HL-60/S4 (cell line): Measurements from ENCODE around the gene SRRM3.
"Not testable (repeated sequence)": the region's sequence is repeated elsewhere in the genome, so short reads cannot be mapped to it uniquely, and the experiment has no call there.

ENCODE experiments used
- in situ Hi-C: fragments of 300-500 bp; cut with MboI; formaldehyde crosslinking; loops from 2 replicates; pipeline ENCODE4 v1.14.3; 2022; ENCODE audit warnings: low sequenced_read_pairs

The SRRM3 gene

DNA sequence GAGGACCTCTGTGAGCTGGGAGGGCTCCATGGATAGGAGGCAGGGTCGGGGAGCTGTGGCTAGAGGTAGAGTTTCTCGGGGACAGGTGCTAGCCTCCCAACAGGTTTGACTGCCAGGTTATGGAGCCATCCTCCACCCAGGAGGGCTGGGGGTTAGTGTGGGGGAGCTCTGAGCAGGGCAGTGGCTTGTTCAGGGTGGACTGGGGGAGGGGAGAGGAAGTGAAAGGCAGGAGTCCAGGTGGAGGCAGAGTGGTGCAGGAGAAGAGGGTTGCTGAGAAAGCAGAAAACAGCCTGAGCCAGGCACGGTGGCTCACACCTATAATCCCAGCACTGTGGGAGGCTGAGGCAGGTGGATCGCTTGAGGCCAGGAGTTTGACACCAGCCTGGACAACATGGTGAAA lies 60.2 kb downstream of the SRRM3 start:
- in situ Hi-C loops: no loop called here

- in situ Hi-C loops: no loop called here
Measured at GRCh38 chr7:76262683-76263402, 61.1 kb downstream of the SRRM3 start.

DNA sequence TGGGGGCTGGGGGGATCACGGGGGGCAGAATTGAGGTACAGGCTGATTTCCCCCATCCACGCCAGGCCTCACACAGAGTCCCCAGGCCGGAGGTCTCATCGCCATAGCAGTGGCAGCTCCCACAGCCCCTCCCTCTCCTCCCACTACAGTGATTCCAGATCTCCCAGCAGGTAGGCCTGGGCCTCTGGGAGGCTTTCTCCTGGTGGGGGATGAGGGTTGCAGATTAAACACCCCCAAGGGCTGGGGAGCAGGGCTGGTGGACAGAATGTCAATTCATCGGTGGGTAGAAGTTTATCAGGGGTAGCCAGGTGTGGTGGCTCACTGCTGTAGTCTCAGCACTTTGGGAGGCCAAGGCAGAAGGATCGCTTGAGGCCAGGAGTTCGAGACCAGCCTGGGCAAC lies 63.6 kb downstream of the SRRM3 start:
- in situ Hi-C loops: no loop called here

GRCh38 chr7:76267107-76267893 lies 65.6 kb downstream of the SRRM3 start:
- in situ Hi-C loops: no loop called here

DNA sequence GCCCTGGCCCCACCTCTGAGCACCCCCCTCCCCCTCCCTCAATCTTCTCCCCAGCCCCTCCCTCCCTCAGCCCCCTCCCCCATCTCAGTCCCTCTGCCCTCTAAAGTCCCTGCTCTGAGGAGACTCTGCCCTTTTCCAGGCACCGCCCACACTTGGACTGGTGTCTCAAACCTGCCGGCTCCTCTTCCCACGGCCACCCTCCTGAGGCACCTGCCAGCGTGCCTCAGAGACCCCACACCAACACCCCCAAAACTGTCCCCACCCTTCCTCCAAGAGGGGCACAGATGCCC lies 66.1 kb downstream of the SRRM3 start:
- in situ Hi-C loops: no loop called here

DNA sequence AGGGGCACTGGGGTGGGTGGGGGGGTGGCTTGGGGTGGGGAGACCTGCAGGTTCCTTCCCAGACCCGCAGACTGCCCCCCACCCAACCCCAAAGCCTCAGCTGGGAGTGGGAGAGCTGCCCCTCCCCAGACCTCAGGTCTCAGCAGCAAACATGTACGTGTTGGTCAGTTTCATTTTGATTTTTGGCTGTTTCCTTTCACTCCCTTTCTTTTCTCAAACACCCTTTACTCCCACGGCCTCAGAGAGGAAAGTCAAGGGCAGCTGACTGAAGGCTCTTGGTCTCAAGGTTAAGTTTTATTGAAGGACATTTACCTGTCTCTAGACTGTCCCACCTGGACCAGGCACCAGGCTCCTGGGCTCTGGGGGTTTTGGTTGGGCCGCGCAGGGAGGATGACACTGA lies 66.7 kb downstream of the SRRM3 start:
- in situ Hi-C loops: no loop called here

DNA sequence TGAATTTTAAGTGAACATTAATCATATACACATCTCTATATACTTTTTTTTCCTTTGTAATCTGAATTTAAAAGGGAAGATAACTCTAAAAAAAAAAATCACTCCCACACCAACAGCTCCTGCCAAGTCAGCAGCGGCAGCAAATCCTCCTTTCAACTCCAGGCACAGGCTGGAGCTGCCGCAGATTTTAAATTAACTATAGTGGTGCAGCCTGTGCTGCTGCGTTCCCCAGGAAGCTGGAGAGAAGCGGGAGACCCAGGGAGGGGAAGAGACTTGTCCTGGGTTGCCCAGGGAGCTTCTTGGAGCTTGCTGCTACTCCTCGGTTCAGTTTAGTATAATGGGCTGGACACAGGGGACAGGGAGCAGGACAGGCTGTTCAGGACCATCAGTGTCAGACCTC lies 68.2 kb downstream of the SRRM3 start:
- in situ Hi-C loops: no loop called here

GRCh38 chr7:76271384-76271783 lies 69.7 kb downstream of the SRRM3 start:
- in situ Hi-C loops: not testable (repeated sequence)

DNA sequence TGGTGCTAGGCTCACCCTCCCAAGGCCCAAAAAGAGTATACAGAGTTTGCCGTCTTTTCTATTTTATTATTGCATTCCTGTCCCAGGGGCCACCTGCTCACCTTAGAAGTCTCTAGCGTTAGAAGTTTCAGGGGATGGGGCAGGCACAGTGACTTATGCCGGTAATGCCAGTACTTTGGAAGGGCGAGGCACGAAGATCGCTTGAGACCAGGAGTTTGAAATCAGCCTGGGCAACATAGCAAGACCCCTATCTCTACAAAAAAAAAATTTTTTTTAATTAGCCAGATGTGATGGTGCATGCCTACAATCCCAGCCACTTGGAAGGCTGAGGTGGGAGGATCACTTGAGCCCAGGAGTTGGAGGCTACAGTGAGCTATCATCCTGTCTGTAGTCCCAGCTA lies 70.4 kb downstream of the SRRM3 start:
- in situ Hi-C loops: no loop called here

- in situ Hi-C loops: no loop called here
Measured at GRCh38 chr7:76272851-76273497, 71.3 kb downstream of the SRRM3 start.

DNA sequence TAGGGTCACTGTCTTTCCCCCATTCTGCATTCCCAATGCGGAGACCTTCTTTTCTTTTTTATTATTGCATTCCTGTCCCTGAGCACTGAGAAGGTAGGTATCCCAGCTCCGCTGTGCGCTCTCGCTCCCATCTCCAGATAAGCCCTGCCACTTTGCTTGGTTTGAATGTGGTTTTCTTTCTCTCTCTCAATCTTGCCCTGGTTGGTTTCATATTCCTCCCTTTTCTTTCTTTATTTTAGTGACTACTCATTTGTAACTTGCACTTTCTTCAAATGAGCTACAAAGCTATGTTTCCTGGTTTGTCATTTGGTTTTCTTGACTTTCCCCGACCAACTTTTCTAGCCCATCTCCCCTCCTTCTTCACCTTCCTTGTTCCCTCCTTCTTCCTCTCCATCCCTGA lies 71.8 kb downstream of the SRRM3 start:
- in situ Hi-C loops: no loop called here

GRCh38 chr7:76278540-76278939 lies 76.8 kb downstream of the SRRM3 start:
- in situ Hi-C loops: no loop called here

GRCh38 chr7:76280408-76280807 lies 78.7 kb downstream of the SRRM3 start:
- in situ Hi-C loops: no loop called here

DNA sequence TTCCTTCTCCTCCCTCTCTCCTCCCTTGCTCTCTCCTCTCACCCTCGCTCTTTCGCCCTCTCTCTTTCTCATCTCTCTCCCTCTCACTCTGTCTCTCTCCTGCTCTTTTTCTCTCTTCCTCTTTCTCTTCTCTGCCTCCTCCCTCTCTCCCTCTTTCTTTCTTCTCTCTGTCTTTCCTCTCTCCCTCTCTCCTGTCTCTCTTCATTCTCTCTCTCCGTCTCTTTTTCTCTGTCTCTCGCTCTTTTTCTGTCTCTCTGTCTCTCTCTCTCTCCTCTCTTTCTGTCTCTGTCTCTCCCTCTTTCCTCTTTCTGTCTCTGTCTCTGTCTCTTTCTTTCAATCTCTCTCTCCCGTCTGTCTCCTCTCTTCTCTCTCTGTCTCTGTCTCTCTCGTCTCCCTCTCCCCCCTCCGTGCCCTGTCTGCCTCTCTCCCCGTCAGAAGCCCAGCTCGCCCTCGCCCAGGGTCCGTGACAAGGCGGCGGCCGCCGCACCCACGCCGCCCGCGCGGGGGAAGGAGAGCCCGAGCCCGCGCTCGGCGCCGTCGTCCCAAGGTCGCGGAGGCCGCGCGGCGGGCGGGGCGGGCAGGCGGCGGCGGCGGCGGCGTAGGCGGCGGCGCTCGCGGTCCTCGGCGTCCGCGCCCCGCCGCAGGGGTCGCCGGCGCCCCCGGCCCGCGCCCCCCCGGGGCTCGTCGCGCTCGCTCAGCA lies 79.5 kb downstream of the SRRM3 start:
- in situ Hi-C loops: no loop called here

DNA sequence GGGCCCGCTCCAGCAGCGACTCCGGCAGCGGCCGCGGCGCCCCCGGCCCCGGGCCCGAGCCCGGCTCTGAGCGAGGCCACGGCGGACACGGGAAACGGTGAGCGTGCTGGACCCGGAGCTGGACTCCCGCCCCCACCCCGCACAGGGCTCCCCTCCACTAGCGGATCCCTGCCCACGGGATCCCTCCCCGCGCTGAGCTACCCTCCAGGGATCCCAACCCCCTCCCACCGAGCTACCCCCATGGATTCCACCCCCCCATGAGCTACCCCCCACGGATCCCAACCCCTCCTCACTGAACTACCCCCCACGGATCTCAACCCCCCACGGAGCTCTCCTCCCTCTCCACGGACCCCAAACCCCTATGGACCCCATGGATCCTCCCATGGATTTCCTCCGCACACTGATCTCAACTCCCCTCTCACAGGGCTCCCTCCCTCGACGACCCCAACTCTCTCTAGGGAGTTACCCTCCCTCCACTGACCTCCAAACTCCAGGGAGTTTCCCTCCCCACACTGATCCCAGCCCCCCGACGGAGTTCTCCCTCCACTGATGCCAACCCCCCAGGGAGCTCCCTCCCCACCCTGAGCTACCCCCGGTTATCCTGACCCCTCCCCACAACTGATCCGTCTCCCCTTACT lies 80.1 kb downstream of the SRRM3 start:
- in situ Hi-C loops: no loop called here

DNA sequence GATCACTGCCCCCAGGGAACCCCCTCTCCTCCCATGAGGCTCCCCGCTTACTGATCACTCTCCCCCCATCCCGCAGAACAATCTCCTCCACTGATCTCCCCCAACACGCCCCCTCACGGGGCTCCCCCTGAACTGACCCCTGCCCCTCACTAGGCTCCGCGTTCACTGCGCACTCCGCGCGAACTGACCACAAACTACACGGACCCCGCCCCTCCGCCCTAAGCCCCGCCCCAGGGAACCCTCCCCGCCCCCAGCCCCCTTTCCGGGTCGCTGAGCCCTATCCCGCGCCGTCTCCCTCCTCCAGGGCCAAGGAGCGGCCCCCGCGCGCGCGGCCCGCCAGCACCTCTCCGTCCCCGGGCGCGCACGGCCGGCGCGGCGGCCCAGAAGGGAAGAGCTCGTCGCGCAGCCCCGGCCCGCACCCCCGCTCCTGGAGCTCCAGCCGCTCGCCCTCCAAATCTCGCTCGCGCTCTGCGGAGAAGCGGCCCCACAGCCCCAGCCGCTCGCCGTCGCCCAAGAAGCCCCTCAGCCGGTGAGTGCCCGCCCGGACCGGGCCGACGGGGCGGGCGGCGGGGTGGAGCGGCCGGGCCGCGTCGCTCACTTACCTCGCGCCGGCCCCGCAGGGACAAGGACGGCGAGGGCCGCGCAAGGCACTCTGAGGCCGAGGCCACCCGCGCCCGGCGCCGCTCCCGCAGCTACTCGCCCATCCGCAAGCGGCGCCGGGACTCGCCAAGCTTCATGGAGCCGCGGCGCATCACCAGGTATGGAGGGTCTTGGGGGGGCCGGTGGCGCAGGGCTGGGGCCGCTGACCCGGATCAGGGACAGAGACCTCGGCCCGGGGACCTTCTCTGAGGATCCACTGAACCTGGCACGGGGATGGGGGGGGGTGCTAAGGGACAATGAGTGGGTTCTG lies 80.9 kb downstream of the SRRM3 start:
- in situ Hi-C loops: no loop called here

- in situ Hi-C loops: no loop called here
Measured at GRCh38 chr7:76283254-76284159, 81.8 kb downstream of the SRRM3 start.

DNA sequence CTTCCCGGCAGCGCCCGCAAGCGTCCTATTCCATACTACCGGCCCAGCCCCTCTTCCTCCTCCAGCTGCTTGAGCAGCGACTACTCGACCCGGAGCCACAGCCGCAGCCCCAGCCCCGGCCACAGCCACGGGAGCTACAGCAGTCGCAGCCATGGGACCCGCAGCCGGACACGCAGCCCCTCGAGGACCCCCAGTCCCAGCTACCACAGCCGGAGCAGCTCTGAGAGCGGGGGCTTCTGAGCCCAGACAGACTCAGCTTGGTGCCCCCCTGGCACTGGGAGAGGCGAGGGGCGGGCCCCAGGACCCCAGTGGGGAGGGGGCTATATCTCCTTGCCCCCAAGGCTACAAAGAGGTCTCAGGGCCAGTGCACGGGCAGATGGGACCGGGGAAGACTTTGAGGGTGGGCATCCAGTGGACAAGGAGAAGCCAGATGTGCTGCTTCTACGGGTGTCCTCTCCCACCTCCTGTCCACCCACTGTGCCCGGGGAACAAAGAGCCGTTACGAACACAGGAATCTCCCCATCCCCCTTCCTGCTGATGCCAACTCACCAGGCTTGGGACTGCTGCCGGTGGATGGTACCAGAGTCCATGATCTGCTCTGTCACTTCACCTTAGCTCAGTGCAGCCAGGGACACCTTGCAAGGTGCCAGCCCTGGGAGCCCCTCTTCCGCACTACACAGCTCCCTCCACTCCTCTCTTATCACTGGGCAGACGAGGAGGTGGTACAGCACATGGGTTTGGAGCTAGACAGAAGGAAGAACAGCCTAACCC lies 84.1 kb downstream of the SRRM3 start:
- in situ Hi-C loops: no loop called here
